ENCODE data around the gene FMNL2.

The FMNL2 gene

GRCh38 chr2:152446213-152446612, 111.2 kb downstream of the FMNL2 start:
- Histone ChIP-seq H3K9me3 (replicated peaks in 1 of 11) (peaks cover 0 to 9% (median 0%) of the 10 kb centered on the region in 11 experiments; a peak in 3 of 22 replicates), H3K4me1 (peaks cover 79 to 99% (median 84%) of the 10 kb centered on the region in 10 experiments), H4K20me1 (peaks cover 0 to 96% (median 30%) of the 10 kb centered on the region in 11 experiments; a peak in 14 of 22 replicates), H3K9ac (peak overlapping the region in 8 of 11 experiments; percentile 6 to 48 (median 29); a peak in 7 of 22 replicates), H3K4me2 (peak overlapping the region; percentile 62 to 90 (median 74)), H3K27me3 (no peaks in the 10 kb centered on the region), H3K4me3 (no peak overlapping the region), H3K27ac (peak overlapping the region; percentile 15 to 69 (median 65); a peak in 21 of 22 replicates), H3K36me3 (peaks cover 6 to 44% (median 16%) of the 10 kb centered on the region in 11 experiments; a peak in 19 of 22 replicates)
- no peak for TF ChIP-seq Cebpa-rat (IDR thresholded peaks at IDR 0.05)

DNA sequence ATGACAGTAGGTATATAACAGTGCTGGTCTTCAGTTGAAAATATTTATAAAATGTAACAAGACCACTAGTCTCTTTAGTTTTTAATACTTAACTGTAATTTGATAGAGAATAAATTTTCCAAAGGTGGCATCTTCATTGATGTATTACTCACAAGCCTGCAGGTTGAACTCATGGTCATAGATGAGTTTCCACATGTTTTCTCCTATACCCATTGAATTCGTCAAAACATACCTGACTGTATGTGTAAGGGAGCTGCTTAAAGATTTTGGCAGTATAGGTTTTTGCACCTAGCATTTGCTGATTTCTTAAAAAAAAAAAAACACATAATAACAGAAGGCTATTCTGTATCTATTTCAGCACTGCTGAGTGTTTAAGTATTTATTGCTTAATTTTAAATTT, 112.9 kb downstream of the FMNL2 start:
- H3K4me3 ChIP-seq: no peak overlapping the region
- no peak for TF ChIP-seq Cebpa-rat (IDR thresholded peaks at IDR 0.05)
- peaks cover 0 to 97% (median 23%) of the 10 kb centered on the region in 11 experiments; a peak in 14 of 22 replicates for H4K20me1 ChIP-seq
- H3K4me1 ChIP-seq: peaks cover 63 to 88% (median 69%) of the 10 kb centered on the region in 10 experiments
- peaks cover 13 to 49% (median 26%) of the 10 kb centered on the region in 11 experiments; a peak in 21 of 22 replicates for H3K36me3 ChIP-seq
- peak overlapping the region in 6 of 11 experiments; percentile 3 to 69 (median 46); a peak in 6 of 22 replicates for H3K27ac ChIP-seq
- peak overlapping the region; percentile 62 to 90 (median 74) for H3K4me2 ChIP-seq
- no peak overlapping the region for H3K9ac ChIP-seq
- no peaks in the 10 kb centered on the region for H3K27me3 ChIP-seq
- peaks cover 0 to 14% (median 0%) of the 10 kb centered on the region in 11 experiments; a peak in 6 of 22 replicates for H3K9me3 ChIP-seq (replicated peaks in 1 of 11)

GRCh38 chr2:152448606-152449005, 113.6 kb downstream of the FMNL2 start:
- H3K4me2 ChIP-seq: peak overlapping the region; percentile 62 to 90 (median 74)
- peak overlapping the region in 3 of 11 experiments; percentile 2 to 40 (median 13); a peak in 2 of 22 replicates for H3K9ac ChIP-seq
- peak overlapping the region in 10 of 11 experiments; percentile 3 to 69 (median 16); a peak in 11 of 22 replicates for H3K27ac ChIP-seq
- H3K4me3 ChIP-seq: no peak overlapping the region
- H4K20me1 ChIP-seq: peaks cover 0 to 96% (median 19%) of the 10 kb centered on the region in 11 experiments; a peak in 14 of 22 replicates
- peaks cover 13 to 45% (median 29%) of the 10 kb centered on the region in 11 experiments; a peak in 21 of 22 replicates for H3K36me3 ChIP-seq
- TF ChIP-seq Cebpa-rat (IDR thresholded peaks at IDR 0.05): no peak
- H3K9me3 ChIP-seq (replicated peaks in 1 of 11): peaks cover 0 to 14% (median 0%) of the 10 kb centered on the region in 11 experiments; a peak in 6 of 22 replicates
- peaks cover 56 to 85% (median 62%) of the 10 kb centered on the region in 10 experiments for H3K4me1 ChIP-seq
- H3K27me3 ChIP-seq: no peaks in the 10 kb centered on the region

GRCh38 chr2:152449578-152449977, 114.6 kb downstream of the FMNL2 start:
- no peak overlapping the region for H3K4me3 ChIP-seq
- peaks cover 0 to 96% (median 19%) of the 10 kb centered on the region in 11 experiments; a peak in 14 of 22 replicates for H4K20me1 ChIP-seq
- H3K27ac ChIP-seq: peak overlapping the region in 2 of 11 experiments; percentile 14 to 47; a peak in 4 of 22 replicates
- no peak for TF ChIP-seq Cebpa-rat (IDR thresholded peaks at IDR 0.05)
- peaks cover 13 to 53% (median 29%) of the 10 kb centered on the region in 11 experiments; a peak in 21 of 22 replicates for H3K36me3 ChIP-seq
- no peak overlapping the region for H3K9ac ChIP-seq
- peak overlapping the region in 10 of 11 experiments; percentile 62 to 90 (median 74); a peak in 14 of 22 replicates for H3K4me2 ChIP-seq
- peaks cover 48 to 85% (median 54%) of the 10 kb centered on the region in 10 experiments for H3K4me1 ChIP-seq
- peaks cover 0 to 14% (median 0%) of the 10 kb centered on the region in 11 experiments; a peak in 8 of 22 replicates for H3K9me3 ChIP-seq (replicated peaks in 1 of 11)
- H3K27me3 ChIP-seq: no peaks in the 10 kb centered on the region

DNA sequence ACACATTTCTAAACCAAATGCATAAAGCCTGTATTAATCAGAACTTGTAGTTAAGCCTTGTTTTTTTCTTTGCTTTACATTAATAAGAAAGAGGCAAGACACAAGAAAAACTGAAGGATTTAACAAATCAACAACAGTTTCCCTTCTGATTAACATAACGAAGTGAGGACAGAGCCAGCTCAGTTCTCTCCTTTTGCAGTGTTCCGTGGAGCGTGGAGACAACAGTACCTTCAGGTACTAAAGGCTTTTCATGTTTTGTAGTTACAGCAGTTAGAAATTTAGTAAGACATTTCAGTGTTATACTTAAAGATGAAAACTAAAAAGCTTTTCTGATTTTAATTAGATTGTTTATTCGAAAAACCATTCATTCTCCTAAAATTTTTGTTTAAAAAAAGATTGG, 115.2 kb downstream of the FMNL2 start:
- peaks cover 0 to 14% (median 0%) of the 10 kb centered on the region in 11 experiments; a peak in 8 of 22 replicates for H3K9me3 ChIP-seq (replicated peaks in 1 of 11)
- H3K4me3 ChIP-seq: no peak overlapping the region
- no peak for TF ChIP-seq Cebpa-rat (IDR thresholded peaks at IDR 0.05)
- H3K27me3 ChIP-seq: no peaks in the 10 kb centered on the region
- peaks cover 44 to 85% (median 50%) of the 10 kb centered on the region in 10 experiments for H3K4me1 ChIP-seq
- H3K9ac ChIP-seq: no peak overlapping the region
- H3K4me2 ChIP-seq: no peak overlapping the region
- H4K20me1 ChIP-seq: peaks cover 0 to 96% (median 19%) of the 10 kb centered on the region in 11 experiments; a peak in 15 of 22 replicates
- peak overlapping the region in 1 of 11 experiments; percentile 15; a peak in 1 of 22 replicates for H3K27ac ChIP-seq
- peaks cover 13 to 59% (median 30%) of the 10 kb centered on the region in 11 experiments; a peak in 21 of 22 replicates for H3K36me3 ChIP-seq

DNA sequence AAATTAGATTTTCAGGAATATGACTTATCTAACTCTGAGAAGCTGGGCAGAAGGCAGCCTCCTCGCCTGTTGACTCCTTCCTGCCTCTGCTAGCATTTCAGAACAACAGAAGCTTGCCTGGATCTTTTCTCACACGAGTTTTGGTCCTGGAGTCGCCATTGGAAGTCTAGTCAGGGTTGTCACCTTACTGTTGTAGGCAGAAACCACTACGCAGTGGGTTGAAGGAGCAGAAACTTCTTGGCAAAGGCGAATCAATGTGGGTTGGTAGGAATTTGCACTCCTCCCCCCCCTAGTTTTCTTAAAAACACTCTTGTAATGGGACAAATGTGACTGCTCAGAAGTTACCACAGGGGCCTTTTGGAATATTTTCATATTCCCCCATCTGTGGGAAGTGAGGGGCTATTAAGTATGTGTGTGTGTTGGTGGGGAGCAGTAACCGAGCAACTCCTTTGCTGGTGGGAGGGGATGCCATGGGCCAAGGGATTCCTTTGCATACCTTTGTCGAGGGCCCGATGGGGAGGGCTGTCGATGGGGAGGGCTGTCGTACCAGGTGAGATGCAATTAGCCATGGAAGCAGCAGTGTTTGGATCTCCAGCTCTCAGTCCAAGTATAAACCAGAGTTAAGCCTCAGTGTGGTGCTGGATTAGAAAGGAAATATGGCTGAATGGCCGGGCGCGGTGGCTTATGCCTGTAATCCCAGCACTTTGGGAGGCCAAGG, 117.4 kb downstream of the FMNL2 start:
- no peak for TF ChIP-seq Cebpa-rat (IDR thresholded peaks at IDR 0.05)
- Histone ChIP-seq H3K27me3 (no peaks in the 10 kb centered on the region), H3K4me2 (no peak overlapping the region; a peak in 1 of 22 replicates), H3K36me3 (peaks cover 13 to 80% (median 45%) of the 10 kb centered on the region in 11 experiments; a peak in 21 of 22 replicates), H3K4me1 (peaks cover 22 to 82% (median 29%) of the 10 kb centered on the region in 10 experiments), H3K9ac (no peak overlapping the region), H3K9me3 (replicated peaks in 1 of 11) (peaks cover 0 to 27% (median 3%) of the 10 kb centered on the region in 11 experiments; a peak in 11 of 22 replicates), H4K20me1 (peaks cover 0 to 97% (median 21%) of the 10 kb centered on the region in 11 experiments; a peak in 14 of 22 replicates), H3K4me3 (no peak overlapping the region), H3K27ac (peak overlapping the region in 3 of 11 experiments; percentile 7 to 16 (median 8); a peak in 1 of 22 replicates)

DNA sequence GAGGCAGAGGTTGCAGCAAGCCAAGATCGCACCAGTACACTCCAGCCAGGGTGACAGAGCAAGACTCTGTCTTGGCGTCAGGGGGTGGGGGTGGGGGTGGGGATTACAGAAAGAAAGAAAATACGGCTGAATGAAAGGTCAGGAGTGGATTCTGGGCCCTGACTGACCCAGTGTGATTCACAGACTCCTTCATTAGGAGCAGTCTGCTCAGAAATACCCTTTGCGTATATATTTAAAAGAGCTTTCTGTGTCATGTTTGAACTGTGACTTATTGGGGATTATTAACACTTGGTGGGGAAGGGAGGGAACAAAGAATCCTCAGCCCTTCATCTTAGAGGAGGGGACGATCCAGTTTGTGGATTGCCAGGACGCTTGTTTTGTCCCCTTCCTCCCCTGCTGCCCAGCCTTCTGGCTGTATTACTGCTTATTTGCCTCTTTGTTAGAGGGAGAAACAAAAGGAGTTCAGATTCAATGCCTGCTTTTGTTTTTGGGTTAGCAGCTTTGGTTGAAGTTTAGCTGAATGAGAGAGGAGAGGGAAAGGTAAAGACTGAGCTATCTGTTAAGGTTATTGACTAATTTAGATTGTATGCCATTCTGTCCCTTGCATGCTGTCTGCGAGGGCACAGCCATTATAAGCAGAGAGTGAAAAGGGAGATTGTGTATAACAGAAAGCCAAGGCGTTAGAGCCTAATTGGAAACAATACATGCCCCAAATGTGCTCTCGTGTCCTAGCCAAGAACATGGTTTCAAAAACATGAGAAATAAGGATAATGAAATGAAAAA, 118.3 kb downstream of the FMNL2 start:
- TF ChIP-seq Cebpa-rat (IDR thresholded peaks at IDR 0.05): no peak
- Histone ChIP-seq H3K9ac (0 out of 22 replicates have a peak overlapping the region, but pooled peaks of 1 of the 11 experiments have one; percentile 25), H3K4me1 (peaks cover 15 to 74% (median 20%) of the 10 kb centered on the region in 10 experiments), H3K4me3 (no peak overlapping the region), H3K27ac (peak overlapping the region in 4 of 11 experiments; percentile 20 to 43 (median 25); a peak in 5 of 22 replicates), H3K36me3 (peaks cover 13 to 89% (median 49%) of the 10 kb centered on the region in 11 experiments; a peak in 21 of 22 replicates), H3K9me3 (replicated peaks in 1 of 11) (peaks cover 0 to 27% (median 3%) of the 10 kb centered on the region in 11 experiments; a peak in 11 of 22 replicates), H3K27me3 (no peaks in the 10 kb centered on the region), H3K4me2 (peak overlapping the region in 1 of 11 experiments; percentile 37; a peak in 2 of 22 replicates), H4K20me1 (peaks cover 0 to 97% (median 21%) of the 10 kb centered on the region in 11 experiments; a peak in 15 of 22 replicates)

- Histone ChIP-seq H4K20me1 (peaks cover 0 to 97% (median 21%) of the 10 kb centered on the region in 11 experiments; a peak in 15 of 22 replicates), H3K4me2 (peak overlapping the region in 5 of 11 experiments; percentile 11 to 52 (median 37); a peak in 9 of 22 replicates), H3K9me3 (replicated peaks in 1 of 11) (peaks cover 0 to 27% (median 3%) of the 10 kb centered on the region in 11 experiments; a peak in 11 of 22 replicates), H3K9ac (no peak overlapping the region), H3K4me1 (peaks cover 4 to 67% (median 10%) of the 10 kb centered on the region in 10 experiments), H3K4me3 (no peak overlapping the region), H3K27me3 (no peaks in the 10 kb centered on the region), H3K27ac (peak overlapping the region in 5 of 11 experiments; percentile 2 to 29 (median 14); a peak in 5 of 22 replicates), H3K36me3 (peaks cover 13 to 89% (median 54%) of the 10 kb centered on the region in 11 experiments; a peak in 21 of 22 replicates)
- no peak for TF ChIP-seq Cebpa-rat (IDR thresholded peaks at IDR 0.05)
Measured at GRCh38 chr2:152454371-152454770, 119.4 kb downstream of the FMNL2 start.
